ENCODE results near the gene HECA.

- no peak for TF ChIP-seq YY1 (IDR thresholded peaks at IDR 0.05; ENCODE audit: low read depth)
- TF ChIP-seq CREB1 (IDR thresholded peaks at IDR 0.05; ENCODE audit: low read depth) = no peak
- no peak for TF ChIP-seq RAD21 (IDR thresholded peaks at IDR 0.05; ENCODE audit: low read depth)
- no peak for TF ChIP-seq CEBPB (IDR thresholded peaks at IDR 0.05)
- TF ChIP-seq EP300 (IDR thresholded peaks at IDR 0.05; ENCODE audit: borderline replicate concordance) = no peak
- no peak for TF ChIP-seq MAX (IDR thresholded peaks at IDR 0.05)
- no peak for TF ChIP-seq TAF1 (IDR thresholded peaks at IDR 0.05; ENCODE audit: low read depth)
- no peak for TF ChIP-seq NFIC (IDR thresholded peaks at IDR 0.05)
- TF ChIP-seq USF1 (IDR thresholded peaks at IDR 0.05) = no peak
- no peak for TF ChIP-seq REST (IDR thresholded peaks at IDR 0.05; ENCODE audit: low read depth)
Observed at GRCh38 chr6:139165324-139165723, 30.4 kb downstream of the HECA start.

Data from Ishikawa (cell line).